ENCODE data around the gene LPCAT2. TPM values are rescaled to one million over a fixed set of nuclear protein-coding genes. Genes with fewer than 3 reads are reported as not detected.

Gene LPCAT2
- total RNA-seq, 1 donor = 23.5 TPM

- DNase-seq (ENCODE audit: insufficient read length, low spot score, missing footprints) = no peak
- no peak overlapping the region for H3K4me2 ChIP-seq (ENCODE audit: insufficient read depth, low read length)
- H3K36me3 ChIP-seq (ENCODE audit: insufficient read depth, low read length) = peaks cover 89% of the 10 kb centered on the region
- peaks cover 82% of the 10 kb centered on the region for H3K4me1 ChIP-seq (ENCODE audit: insufficient read depth, low read length)
- no peaks in the 10 kb centered on the region for H3K27me3 ChIP-seq (ENCODE audit: insufficient read depth, low read length)
- peak overlapping the region; percentile 96 for H3K27ac ChIP-seq (ENCODE audit: low read depth, low read length)
- H3K9me3 ChIP-seq (ENCODE audit: low read depth, low read length) = no peaks in the 10 kb centered on the region
- no peak overlapping the region for H2AFZ ChIP-seq (ENCODE audit: low read length)
- TF ChIP-seq CTCF (IDR thresholded peaks at IDR 0.05; ENCODE audit: extremely low read depth, low read depth, low read length) = no peak
- no peaks in the 10 kb centered on the region for H4K20me1 ChIP-seq (ENCODE audit: insufficient read depth, low read length)
- peaks cover 8% of the 10 kb centered on the region for H3K79me2 ChIP-seq (ENCODE audit: insufficient read depth, low read length)
- H3K4me3 ChIP-seq (ENCODE audit: insufficient read depth, low read length) = no peak overlapping the region
These were observed 12.2 kb upstream of the LPCAT2 start for GRCh38 chr16:55496509-55497145.

GRCh38 chr16:55497558-55497957 lies 11.3 kb upstream of the LPCAT2 start:
- Histone ChIP-seq H3K36me3 (ENCODE audit: insufficient read depth, low read length) (peaks cover 91% of the 10 kb centered on the region), H3K27ac (ENCODE audit: low read depth, low read length) (peak overlapping the region; percentile 96), H3K9me3 (ENCODE audit: low read depth, low read length) (no peaks in the 10 kb centered on the region), H3K79me2 (ENCODE audit: insufficient read depth, low read length) (peaks cover 9% of the 10 kb centered on the region), H2AFZ (ENCODE audit: low read length) (no peak overlapping the region), H3K4me3 (ENCODE audit: insufficient read depth, low read length) (no peak overlapping the region), H4K20me1 (ENCODE audit: insufficient read depth, low read length) (no peaks in the 10 kb centered on the region), H3K4me1 (ENCODE audit: insufficient read depth, low read length) (peaks cover 91% of the 10 kb centered on the region), H3K4me2 (ENCODE audit: insufficient read depth, low read length) (no peak overlapping the region), H3K27me3 (ENCODE audit: insufficient read depth, low read length) (no peaks in the 10 kb centered on the region)
- DNase-seq (ENCODE audit: insufficient read length, low spot score, missing footprints) = no peak
- TF ChIP-seq CTCF (IDR thresholded peaks at IDR 0.05; ENCODE audit: extremely low read depth, low read depth, low read length) = no peak

GRCh38 chr16:55498101-55498500 lies 10.8 kb upstream of the LPCAT2 start:
- peak overlapping the region; percentile 96 for H3K27ac ChIP-seq (ENCODE audit: low read depth, low read length)
- TF ChIP-seq CTCF (IDR thresholded peaks at IDR 0.05; ENCODE audit: extremely low read depth, low read depth, low read length) = no peak
- H2AFZ ChIP-seq (ENCODE audit: low read length) = no peak overlapping the region
- no peak overlapping the region for H3K4me3 ChIP-seq (ENCODE audit: insufficient read depth, low read length)
- H4K20me1 ChIP-seq (ENCODE audit: insufficient read depth, low read length) = no peaks in the 10 kb centered on the region
- H3K9me3 ChIP-seq (ENCODE audit: low read depth, low read length) = no peaks in the 10 kb centered on the region
- peaks cover 9% of the 10 kb centered on the region for H3K79me2 ChIP-seq (ENCODE audit: insufficient read depth, low read length)
- H3K27me3 ChIP-seq (ENCODE audit: insufficient read depth, low read length) = no peaks in the 10 kb centered on the region
- DNase-seq (ENCODE audit: insufficient read length, low spot score, missing footprints) = no peak
- peaks cover 91% of the 10 kb centered on the region for H3K36me3 ChIP-seq (ENCODE audit: insufficient read depth, low read length)
- no peak overlapping the region for H3K4me2 ChIP-seq (ENCODE audit: insufficient read depth, low read length)
- H3K4me1 ChIP-seq (ENCODE audit: insufficient read depth, low read length) = peaks cover 96% of the 10 kb centered on the region

GRCh38 chr16:55499281-55499680 lies 9.6 kb upstream of the LPCAT2 start:
- Histone ChIP-seq H3K27me3 (ENCODE audit: insufficient read depth, low read length) (no peaks in the 10 kb centered on the region), H3K4me2 (ENCODE audit: insufficient read depth, low read length) (peak overlapping the region; percentile 47), H3K4me3 (ENCODE audit: insufficient read depth, low read length) (no peak overlapping the region), H3K79me2 (ENCODE audit: insufficient read depth, low read length) (peaks cover 5% of the 10 kb centered on the region), H3K4me1 (ENCODE audit: insufficient read depth, low read length) (peaks cover 88% of the 10 kb centered on the region), H4K20me1 (ENCODE audit: insufficient read depth, low read length) (no peaks in the 10 kb centered on the region), H3K36me3 (ENCODE audit: insufficient read depth, low read length) (peaks cover 91% of the 10 kb centered on the region), H3K9me3 (ENCODE audit: low read depth, low read length) (no peaks in the 10 kb centered on the region), H3K27ac (ENCODE audit: low read depth, low read length) (peak overlapping the region; percentile 96), H2AFZ (ENCODE audit: low read length) (no peak overlapping the region)
- DNase-seq (ENCODE audit: insufficient read length, low spot score, missing footprints) = no peak
- TF ChIP-seq CTCF (IDR thresholded peaks at IDR 0.05; ENCODE audit: extremely low read depth, low read depth, low read length) = no peak
